ENCODE results near the gene TUBGCP2.

The TUBGCP2 gene

GRCh38 chr10:133247681-133248333, 60.9 kb downstream of the TUBGCP2 start:
- TF ChIP-seq POLR2AphosphoS5 (IDR thresholded peaks at IDR 0.05; ENCODE audit: borderline replicate concordance, low read depth, low read length): no peak
- no peak for TF ChIP-seq EZH2 (IDR thresholded peaks at IDR 0.05)
- no peak for TF ChIP-seq FOXP2 (optimal IDR thresholded peaks at IDR 0.05; ENCODE audit: control extremely low read depth, extremely low read length, insufficient read depth)
- Histone ChIP-seq H3K36me3 (ENCODE audit: insufficient read depth, low read length) (no peaks in the 10 kb centered on the region), H3K4me3 (no peak overlapping the region), H3K9me3 (ENCODE audit: low read depth, low read length) (no peaks in the 10 kb centered on the region), H3K9ac (ENCODE audit: insufficient read length) (no peak overlapping the region), H3K27ac (no peak overlapping the region)
- DNase-seq (ENCODE audit: low read depth, low spot score): no peak

GRCh38 chr10:133246236-133246626, 62.4 kb downstream of the TUBGCP2 start:
- no peaks in the 10 kb centered on the region for H3K9me3 ChIP-seq (ENCODE audit: low read depth, low read length)
- no peak for DNase-seq (ENCODE audit: low read depth, low spot score)
- TF ChIP-seq FOXP2 (optimal IDR thresholded peaks at IDR 0.05; ENCODE audit: control extremely low read depth, extremely low read length, insufficient read depth): no peak
- no peak for TF ChIP-seq POLR2AphosphoS5 (IDR thresholded peaks at IDR 0.05; ENCODE audit: borderline replicate concordance, low read depth, low read length)
- no peak for TF ChIP-seq EZH2 (IDR thresholded peaks at IDR 0.05)
- H3K27ac ChIP-seq: no peak overlapping the region
- H3K36me3 ChIP-seq (ENCODE audit: insufficient read depth, low read length): no peaks in the 10 kb centered on the region
- no peak overlapping the region for H3K9ac ChIP-seq (ENCODE audit: insufficient read length)
- H3K4me3 ChIP-seq: no peak overlapping the region

DNA sequence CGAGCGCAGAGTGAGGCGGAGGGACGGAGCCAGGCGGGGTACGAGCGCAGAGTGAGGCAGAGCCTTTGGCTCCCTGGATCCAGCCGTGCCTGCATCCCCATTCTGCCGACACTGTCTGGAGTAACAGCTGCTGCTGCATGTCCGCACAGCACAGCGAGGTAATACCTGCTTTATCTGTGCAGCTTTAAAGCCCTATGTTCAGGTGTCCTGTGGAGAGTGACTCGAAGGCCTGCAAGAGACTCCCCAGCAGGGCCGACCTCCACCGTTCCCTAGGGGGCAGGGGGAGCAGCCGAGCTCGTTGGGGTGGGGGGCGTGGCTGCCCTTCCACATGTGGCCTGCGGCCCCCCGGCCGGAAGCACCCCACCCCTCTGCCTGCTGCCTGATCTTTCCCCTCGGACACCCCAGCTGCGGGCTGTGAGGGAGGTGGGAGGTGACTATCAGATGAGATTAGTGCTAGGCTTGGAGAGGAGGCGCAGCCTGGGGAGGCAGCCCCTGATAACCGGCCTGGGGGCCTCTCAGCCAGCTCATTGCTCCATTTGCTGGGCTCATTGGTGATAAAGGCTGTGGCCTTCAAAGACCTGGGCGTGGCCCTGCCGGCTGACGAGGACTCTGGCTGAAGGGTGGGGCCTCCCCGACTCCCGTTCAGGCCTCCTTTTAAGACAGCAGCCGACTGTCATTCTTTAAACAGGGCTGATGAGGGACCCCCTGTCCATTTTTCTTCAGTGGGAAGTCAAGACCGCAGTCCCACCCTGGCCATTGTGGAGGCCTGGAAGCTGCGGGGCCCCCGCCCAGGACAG, 63.0 kb downstream of the TUBGCP2 start:
- Histone ChIP-seq H3K4me3 (no peak overlapping the region), H3K27ac (no peak overlapping the region), H3K9me3 (ENCODE audit: low read depth, low read length) (no peaks in the 10 kb centered on the region), H3K9ac (ENCODE audit: insufficient read length) (no peak overlapping the region), H3K36me3 (ENCODE audit: insufficient read depth, low read length) (no peaks in the 10 kb centered on the region)
- no peak for DNase-seq (ENCODE audit: low read depth, low spot score)
- TF ChIP-seq POLR2AphosphoS5 (IDR thresholded peaks at IDR 0.05; ENCODE audit: borderline replicate concordance, low read depth, low read length): no peak

GRCh38 chr10:133243593-133243992, 65.1 kb downstream of the TUBGCP2 start:
- no peak for TF ChIP-seq FOXP2 (optimal IDR thresholded peaks at IDR 0.05; ENCODE audit: control extremely low read depth, extremely low read length, insufficient read depth)
- no peak for TF ChIP-seq EZH2 (IDR thresholded peaks at IDR 0.05)
- TF ChIP-seq POLR2AphosphoS5 (IDR thresholded peaks at IDR 0.05; ENCODE audit: borderline replicate concordance, low read depth, low read length): no peak
- Histone ChIP-seq H3K36me3 (ENCODE audit: insufficient read depth, low read length) (no peaks in the 10 kb centered on the region), H3K27ac (no peak overlapping the region), H3K9ac (ENCODE audit: insufficient read length) (no peak overlapping the region), H3K9me3 (ENCODE audit: low read depth, low read length) (no peaks in the 10 kb centered on the region), H3K4me3 (no peak overlapping the region)
- no peak for DNase-seq (ENCODE audit: low read depth, low spot score)

DNA sequence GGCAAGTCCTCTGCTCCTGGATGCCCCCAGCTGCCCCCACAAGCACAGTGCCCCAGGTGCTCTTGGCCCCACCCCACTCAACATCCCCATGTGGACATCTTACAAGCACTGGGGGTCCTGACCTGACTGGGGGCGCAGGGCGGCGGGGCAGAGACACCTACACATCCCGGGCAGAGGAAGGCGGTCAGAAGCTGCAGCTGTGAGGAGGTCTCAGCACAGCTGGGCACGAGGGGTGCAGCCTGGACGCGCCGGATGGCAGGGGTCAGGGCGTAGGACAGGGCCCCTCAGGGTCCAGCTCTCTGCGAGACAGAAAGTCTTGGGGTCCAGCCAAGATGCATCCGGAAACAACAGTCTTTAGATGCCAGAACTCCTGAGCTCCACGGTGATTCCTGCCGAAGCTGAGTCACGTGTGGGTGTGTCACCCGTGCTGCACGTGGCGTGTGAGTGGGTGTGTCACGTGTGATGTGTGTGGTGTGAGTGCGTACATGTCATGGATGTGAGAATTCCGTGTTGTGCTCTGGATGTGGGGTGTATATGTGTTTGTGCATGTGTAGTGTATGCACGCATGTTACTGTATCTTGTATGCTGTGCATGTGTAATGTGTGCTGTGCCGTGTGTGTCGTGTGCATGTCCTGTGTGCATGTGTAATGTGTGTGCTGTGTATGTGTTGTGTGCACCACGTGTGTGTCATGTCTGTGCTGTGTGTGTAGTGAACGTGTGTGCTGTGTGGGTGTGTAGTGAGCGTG, 65.9 kb downstream of the TUBGCP2 start:
- H3K4me3 ChIP-seq: no peak overlapping the region
- H3K9me3 ChIP-seq (ENCODE audit: low read depth, low read length): no peaks in the 10 kb centered on the region
- H3K36me3 ChIP-seq (ENCODE audit: insufficient read depth, low read length): no peaks in the 10 kb centered on the region
- TF ChIP-seq EZH2 (IDR thresholded peaks at IDR 0.05): no peak
- no peak for TF ChIP-seq FOXP2 (optimal IDR thresholded peaks at IDR 0.05; ENCODE audit: control extremely low read depth, extremely low read length, insufficient read depth)
- TF ChIP-seq POLR2AphosphoS5 (IDR thresholded peaks at IDR 0.05; ENCODE audit: borderline replicate concordance, low read depth, low read length): no peak
- no peak for DNase-seq (ENCODE audit: low read depth, low spot score)
- H3K9ac ChIP-seq (ENCODE audit: insufficient read length): no peak overlapping the region
- H3K27ac ChIP-seq: no peak overlapping the region

DNA sequence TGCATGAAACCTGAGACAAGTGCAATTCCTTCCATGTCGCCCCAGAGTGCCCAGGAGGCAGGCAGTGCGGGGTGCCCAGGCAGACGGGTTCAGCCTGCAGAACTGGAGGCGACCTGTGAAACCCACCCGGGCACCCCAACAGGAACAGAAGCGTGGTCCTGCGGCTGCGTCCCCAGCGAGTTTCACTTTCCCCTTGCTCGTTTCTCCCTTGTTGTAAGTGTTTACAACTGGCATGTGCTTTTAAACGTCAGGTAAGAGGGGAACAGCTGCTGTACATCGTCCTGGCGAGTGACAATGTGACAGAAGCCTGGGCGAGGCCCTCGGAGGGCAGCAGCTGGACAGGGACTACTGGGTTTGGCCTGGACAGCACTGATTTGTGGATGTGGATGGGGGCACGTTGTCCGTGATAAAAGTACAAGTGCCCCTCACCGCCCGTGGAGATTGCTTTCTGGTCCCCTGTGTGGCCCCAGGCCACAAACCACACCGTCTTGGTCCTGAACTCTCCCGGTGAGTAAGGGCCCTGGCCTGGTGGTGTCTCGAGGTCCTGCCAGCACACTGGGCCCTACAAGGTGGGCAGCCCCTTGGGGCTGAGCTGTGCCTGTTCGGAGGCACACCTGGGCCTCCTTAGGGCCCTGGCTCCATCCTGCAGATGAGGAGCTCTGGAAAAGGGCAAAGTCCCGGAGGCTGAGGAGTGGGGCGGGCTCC, 67.0 kb downstream of the TUBGCP2 start:
- no peak overlapping the region for H3K4me3 ChIP-seq
- H3K27ac ChIP-seq: no peak overlapping the region
- H3K9ac ChIP-seq (ENCODE audit: insufficient read length): no peak overlapping the region
- DNase-seq (ENCODE audit: low read depth, low spot score): no peak
- H3K36me3 ChIP-seq (ENCODE audit: insufficient read depth, low read length): no peaks in the 10 kb centered on the region
- TF ChIP-seq POLR2AphosphoS5 (IDR thresholded peaks at IDR 0.05; ENCODE audit: borderline replicate concordance, low read depth, low read length): no peak
- no peak for TF ChIP-seq FOXP2 (optimal IDR thresholded peaks at IDR 0.05; ENCODE audit: control extremely low read depth, extremely low read length, insufficient read depth)
- no peak for TF ChIP-seq EZH2 (IDR thresholded peaks at IDR 0.05)
- H3K9me3 ChIP-seq (ENCODE audit: low read depth, low read length): no peaks in the 10 kb centered on the region

DNA sequence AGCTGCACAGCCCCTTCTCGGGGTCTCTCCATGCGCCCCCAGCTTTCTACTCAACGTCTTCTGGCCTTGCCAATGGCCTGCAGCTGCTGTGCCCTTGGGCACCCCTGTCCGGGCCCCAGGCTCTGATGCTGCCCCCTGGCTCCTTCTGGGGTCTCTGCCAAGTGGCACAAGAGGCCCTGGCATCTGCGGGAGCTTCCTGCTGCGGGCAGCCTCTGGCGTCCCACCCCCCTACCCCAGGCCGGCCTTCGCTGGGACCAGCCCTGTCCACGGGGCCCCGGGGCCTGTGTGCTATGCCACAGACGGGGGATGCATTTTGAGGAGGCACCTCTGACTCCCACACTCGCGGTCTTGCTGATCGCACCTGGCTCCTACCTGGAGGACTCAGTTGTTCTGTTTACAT, 68.7 kb downstream of the TUBGCP2 start:
- TF ChIP-seq FOXP2 (optimal IDR thresholded peaks at IDR 0.05; ENCODE audit: control extremely low read depth, extremely low read length, insufficient read depth): no peak
- TF ChIP-seq POLR2AphosphoS5 (IDR thresholded peaks at IDR 0.05; ENCODE audit: borderline replicate concordance, low read depth, low read length): no peak
- TF ChIP-seq EZH2 (IDR thresholded peaks at IDR 0.05): no peak
- Histone ChIP-seq H3K4me3 (no peak overlapping the region), H3K9me3 (ENCODE audit: low read depth, low read length) (no peaks in the 10 kb centered on the region), H3K36me3 (ENCODE audit: insufficient read depth, low read length) (no peaks in the 10 kb centered on the region), H3K27ac (no peak overlapping the region), H3K9ac (ENCODE audit: insufficient read length) (no peak overlapping the region)
- DNase-seq (ENCODE audit: low read depth, low spot score): no peak

DNA sequence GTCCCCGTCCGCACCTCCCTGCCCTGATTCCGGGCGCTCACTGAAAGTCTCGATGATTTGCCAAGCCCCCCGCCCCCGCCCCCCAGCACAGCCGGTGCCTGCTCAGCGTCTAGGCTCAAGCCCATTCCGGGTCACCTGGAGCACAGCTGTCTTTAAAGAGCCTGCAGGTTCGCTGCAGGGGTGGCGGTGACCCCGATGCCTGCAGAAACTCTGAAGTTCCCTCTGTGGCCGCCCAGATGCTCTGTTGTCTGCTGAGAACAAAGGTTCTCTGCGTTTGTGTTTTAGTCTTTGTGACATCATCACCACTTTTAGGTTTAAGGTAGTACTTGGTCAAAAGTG, 70.2 kb downstream of the TUBGCP2 start:
- DNase-seq (ENCODE audit: low read depth, low spot score): no peak
- H3K9ac ChIP-seq (ENCODE audit: insufficient read length): no peak overlapping the region
- H3K4me3 ChIP-seq: no peak overlapping the region
- no peaks in the 10 kb centered on the region for H3K36me3 ChIP-seq (ENCODE audit: insufficient read depth, low read length)
- no peak for TF ChIP-seq FOXP2 (optimal IDR thresholded peaks at IDR 0.05; ENCODE audit: control extremely low read depth, extremely low read length, insufficient read depth)
- TF ChIP-seq POLR2AphosphoS5 (IDR thresholded peaks at IDR 0.05; ENCODE audit: borderline replicate concordance, low read depth, low read length): no peak
- TF ChIP-seq EZH2 (IDR thresholded peaks at IDR 0.05): no peak
- H3K27ac ChIP-seq: no peak overlapping the region
- H3K9me3 ChIP-seq (ENCODE audit: low read depth, low read length): no peaks in the 10 kb centered on the region

Data from SK-N-MC (cell line).